HG03066 (cell line): Measurements from ENCODE around the gene PAGE2.
"Not testable (repeated sequence)": the region's sequence is repeated elsewhere in the genome, so short reads cannot be mapped to it uniquely, and the experiment has no call there.

Source experiments
- ATAC-seq: cut with Tn5 transposase; IDR thresholded peaks from one replicate; pipeline ENCODE4 v1.9.1; 2021; ENCODE audit warnings: low read depth; ENCODE audit not compliant: unreplicated experiment

The PAGE2 gene, protein sequence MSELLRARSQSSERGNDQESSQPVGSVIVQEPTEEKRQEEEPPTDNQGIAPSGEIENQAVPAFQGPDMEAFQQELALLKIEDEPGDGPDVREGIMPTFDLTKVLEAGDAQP

DNA sequence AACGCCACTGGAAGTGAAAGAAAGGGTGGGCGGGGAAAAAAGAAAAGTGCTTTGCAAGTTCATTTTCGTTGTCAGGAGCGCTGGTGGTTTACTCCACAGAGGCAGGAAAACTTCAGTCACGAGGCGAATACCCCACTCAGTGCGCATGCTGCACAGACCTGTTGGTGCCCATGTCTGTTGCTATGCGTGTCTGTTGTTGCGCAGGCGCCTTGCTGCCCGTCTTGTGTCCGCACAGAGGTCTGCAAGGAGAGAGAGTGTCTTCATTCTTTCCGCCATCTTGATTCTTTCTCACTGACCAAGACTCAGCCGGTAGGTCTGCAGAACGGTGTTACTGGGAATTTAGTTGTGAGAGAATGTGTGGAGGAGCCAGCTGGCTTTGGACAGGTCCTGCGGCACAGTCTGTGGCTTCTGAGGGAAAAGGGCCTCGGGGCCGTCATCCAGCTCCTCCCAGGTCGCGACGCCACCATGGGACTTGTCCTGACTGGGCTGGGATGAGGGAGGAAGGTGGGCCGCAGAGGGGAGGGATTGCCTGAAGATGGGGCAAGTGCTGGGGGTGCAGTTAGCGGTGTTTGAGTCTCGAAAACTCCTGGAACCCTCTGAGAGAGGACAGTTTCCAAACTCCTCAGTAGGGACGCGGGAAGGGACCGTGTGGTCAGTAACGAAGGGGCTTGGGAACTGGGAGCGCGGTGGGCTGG, at the start of gene PAGE2:
Gene PAGE2, plus strand, starts transcription at position 224 of the 695 bp plus-strand sequence. CDS start 1,003 bp downstream, outside the sequence.
- no peak for ATAC-seq

DNA sequence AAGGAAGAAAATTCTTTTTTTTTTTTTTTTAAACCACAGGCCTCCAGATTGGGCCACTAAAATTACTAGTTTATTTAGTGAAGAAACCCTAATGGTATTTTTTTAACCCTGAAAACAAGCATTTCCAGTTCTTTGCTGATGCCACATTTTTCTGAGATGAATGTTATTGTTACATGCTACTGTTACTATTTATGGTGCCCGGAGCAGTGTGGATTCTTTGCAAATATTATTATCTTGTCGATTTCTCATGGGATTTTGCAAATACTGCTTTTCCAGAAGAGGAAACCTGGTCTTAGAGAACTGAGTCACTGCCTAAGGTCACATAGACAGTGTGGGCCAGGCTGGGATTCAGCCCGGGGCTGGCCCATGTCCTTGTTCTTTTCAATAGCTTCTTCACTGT, 49.3 kb upstream of the PAGE2 start:
- ATAC-seq = no peak

GRCh38 chrX:55041514-55041913, 47.3 kb upstream of the PAGE2 start:
- no peak for ATAC-seq

GRCh38 chrX:55050599-55050998, 38.2 kb upstream of the PAGE2 start:
- not testable (repeated sequence) for ATAC-seq

DNA sequence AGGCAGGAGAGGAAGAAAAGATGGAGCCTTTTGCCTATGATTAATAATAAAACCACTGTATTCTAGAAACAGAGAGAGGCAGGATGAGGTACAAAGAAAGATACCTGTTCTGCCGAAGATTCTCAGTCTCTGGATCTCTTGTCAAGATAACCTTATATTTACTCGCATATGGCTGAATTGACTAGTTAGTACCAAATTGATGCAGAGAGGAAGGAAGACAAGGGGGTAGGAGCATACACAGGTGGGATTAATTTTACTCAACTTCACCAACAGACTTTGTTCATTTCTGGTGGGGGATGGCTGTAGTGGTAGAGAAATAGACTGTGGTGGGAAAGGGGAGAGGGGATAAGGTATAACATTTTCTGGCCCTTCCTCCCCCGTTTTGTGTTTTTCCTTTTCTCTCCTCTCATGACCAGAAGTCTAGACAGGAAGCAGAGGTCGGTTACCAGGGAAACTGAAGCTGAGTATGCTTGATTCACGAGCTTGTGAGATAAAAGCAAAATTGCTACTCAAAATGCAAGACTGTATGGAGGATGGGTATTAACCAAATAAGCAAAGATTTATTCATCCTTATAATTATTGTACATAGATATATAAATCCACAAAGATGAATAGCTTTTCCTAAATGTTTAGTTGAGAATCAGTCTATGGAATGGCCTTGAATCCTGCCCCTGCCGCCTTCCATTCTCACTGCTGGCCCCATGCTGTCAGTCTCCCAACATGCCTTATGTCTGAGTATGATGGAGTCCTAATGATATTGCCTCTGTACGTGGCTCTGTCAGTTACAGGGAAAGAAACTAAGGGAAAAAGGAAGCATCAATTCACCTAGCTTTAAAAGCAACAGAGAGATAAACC, 31.8 kb upstream of the PAGE2 start:
- no peak for ATAC-seq

DNA sequence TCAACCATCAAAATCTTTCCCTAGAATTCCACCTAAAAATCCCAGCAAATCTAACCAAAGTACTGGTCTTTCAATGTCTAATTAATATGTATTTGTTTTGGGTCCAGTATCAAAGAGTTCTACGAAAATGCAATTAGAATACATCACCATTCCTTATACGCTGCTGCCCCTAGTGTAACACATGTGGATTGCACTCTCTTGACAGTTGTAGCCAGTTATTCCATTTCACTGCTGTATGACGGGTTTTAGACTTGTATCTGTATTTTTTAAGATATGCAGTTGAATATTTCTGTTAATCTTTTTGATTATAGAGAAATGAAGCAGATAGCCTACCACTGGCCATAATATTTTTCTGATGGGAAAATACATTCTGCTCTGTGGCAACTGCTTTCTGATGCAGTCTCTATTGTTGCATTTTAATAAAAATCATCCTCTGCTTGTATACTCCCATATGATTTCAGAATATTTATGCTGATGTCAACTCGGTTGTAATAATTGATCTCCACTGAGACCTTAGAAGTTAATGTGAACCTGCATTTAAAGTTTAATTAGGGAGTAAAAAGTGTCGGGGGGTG, 31.1 kb upstream of the PAGE2 start:
- no peak for ATAC-seq

- not testable (repeated sequence) for ATAC-seq
These were observed 21.6 kb upstream of the PAGE2 start for GRCh38 chrX:55067180-55067579.

- ATAC-seq = no peak
These were observed 16.5 kb upstream of the PAGE2 start for GRCh38 chrX:55072286-55072685.

DNA sequence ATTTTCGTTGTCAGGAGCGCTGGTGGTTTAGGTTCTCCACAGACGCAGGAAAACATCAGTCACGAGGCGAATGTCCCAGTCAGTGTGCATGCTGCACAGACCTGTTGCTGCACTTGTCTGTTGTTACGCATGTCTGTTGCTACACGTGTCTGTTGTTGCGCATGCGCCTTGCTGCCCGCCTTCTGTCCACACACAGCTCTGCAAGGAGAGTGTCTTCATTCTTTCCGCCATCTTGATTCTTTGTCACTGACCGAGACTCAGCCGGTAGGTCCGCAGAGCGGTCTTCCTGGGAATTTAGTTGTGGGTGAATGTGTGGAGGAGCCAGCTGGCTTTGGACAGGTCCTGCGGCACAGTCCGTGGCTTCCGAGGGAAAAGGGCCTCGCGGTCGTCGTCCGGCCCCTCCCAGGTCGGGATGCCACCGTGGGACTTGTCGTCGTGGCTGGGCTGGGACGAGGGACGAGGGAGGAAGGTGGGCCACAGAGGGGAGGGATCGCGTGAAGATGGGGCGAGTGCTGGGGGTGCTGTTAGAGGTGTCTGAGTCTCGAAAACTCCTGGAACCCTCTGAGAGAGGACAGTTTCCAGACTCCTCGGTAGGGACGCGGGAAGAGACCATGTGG, 13.9 kb upstream of the PAGE2 start, which contains the start of gene PAGE2B:
Gene PAGE2B, plus strand, starts transcription at position 180 of the 617 bp plus-strand sequence. CDS start 1,012 bp downstream, outside the sequence.
- no peak for ATAC-seq

DNA sequence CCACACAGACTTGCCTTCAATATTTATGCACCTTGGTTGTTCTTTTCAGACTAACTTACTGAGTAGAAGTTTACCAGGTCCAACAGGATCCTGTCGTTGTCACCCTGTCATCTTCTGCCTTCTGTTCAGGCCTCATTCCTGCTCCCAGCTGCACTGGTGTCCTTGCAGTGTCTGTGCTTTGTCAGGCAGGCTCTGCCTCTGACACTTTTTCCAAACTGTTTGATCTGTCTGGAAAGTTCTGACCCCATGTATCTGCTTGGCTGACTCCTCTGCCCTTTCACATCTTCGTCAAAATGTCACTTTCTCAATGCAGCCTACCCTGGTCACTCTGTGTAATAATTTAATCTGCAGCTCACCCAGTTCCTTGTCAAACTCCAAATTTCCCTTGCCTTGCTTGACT, 9.9 kb downstream of the PAGE2 start:
- ATAC-seq = no peak

- ATAC-seq = no peak
These were observed 10.3 kb downstream of the PAGE2 start for GRCh38 chrX:55099162-55099561.

GRCh38 chrX:55102754-55103153, 13.9 kb downstream of the PAGE2 start:
- ATAC-seq = no peak

GRCh38 chrX:55107262-55107661, 18.4 kb downstream of the PAGE2 start:
- ATAC-seq = no peak

DNA sequence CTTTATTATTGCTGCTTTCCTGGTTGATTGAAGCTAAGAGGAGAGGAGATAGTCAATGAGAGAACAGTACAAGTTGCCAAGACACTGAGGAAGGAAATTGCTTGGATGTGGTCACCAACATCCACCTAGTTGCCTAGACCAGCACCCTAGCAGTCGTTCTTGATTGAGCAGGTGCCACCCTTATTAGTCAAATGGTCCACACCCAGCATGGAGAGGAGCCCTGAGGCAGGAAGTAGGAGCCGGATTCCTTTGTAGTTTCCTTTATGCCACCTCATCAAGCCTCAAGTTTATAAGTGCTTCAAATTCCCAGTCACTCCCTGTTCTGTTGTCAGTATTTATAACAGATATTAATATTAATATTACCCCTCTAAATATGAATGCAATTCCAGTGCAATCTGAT, 19.1 kb downstream of the PAGE2 start:
- no peak for ATAC-seq

GRCh38 chrX:55109306-55109705, 20.5 kb downstream of the PAGE2 start:
- ATAC-seq = no peak

- no peak for ATAC-seq
These were observed 22.9 kb downstream of the PAGE2 start for GRCh38 chrX:55111578-55112254.

GRCh38 chrX:55116589-55116988, 27.8 kb downstream of the PAGE2 start:
- ATAC-seq = not testable (repeated sequence)

GRCh38 chrX:55118574-55118973, 29.8 kb downstream of the PAGE2 start:
- no peak for ATAC-seq

GRCh38 chrX:55119271-55119670, 30.5 kb downstream of the PAGE2 start:
- no peak for ATAC-seq

- no peak for ATAC-seq
These were observed 30.9 kb downstream of the PAGE2 start for GRCh38 chrX:55119712-55120111.
